HL-60 (cell line): ENCODE measurements around the gene CALHM2.

ENCODE experiments used
- DNase-seq, 2 experiments: peaks; one replicate each; pipeline ENCODE4 v3.0.0-alpha.2; 2010 to 2020; ENCODE audit warnings: low read depth in 1 of 2, low spot score in 1 of 2
- H3K27ac ChIP-seq: fragments of 250-450 bp; sonication (Bioruptor Pico); replicated peaks from 2 replicates; pipeline ENCODE4 v1.5.1; 2020; ENCODE audit warnings: mild to moderate bottlenecking, moderate library complexity
- H3K27me3 ChIP-seq: fragments of 250-450 bp; sonication (Bioruptor Pico); 2 replicates; pipeline ENCODE4 v1.5.1; 2021; ENCODE audit warnings: mild to moderate bottlenecking, moderate library complexity; ENCODE audit not compliant: insufficient read depth, poor library complexity, severe bottlenecking
- H3K4me3 ChIP-seq: replicated peaks from 2 replicates; pipeline ENCODE4 v1.5.1; 2011; ENCODE audit warnings: mild to moderate bottlenecking, control low read depth, low read length; ENCODE audit not compliant: insufficient read depth
- CTCF ChIP-seq: IDR thresholded peaks from one replicate; pipeline ENCODE4 v1.5.1; 2011; ENCODE audit warnings: low read length, control low read depth, inconsistent platforms; ENCODE audit not compliant: insufficient read depth
- GABPA ChIP-seq: IDR thresholded peaks from 2 replicates; pipeline ENCODE4 v1.6.1; 2012; ENCODE audit warnings: low read depth
- POLR2AphosphoS5 ChIP-seq: IDR thresholded peaks from 2 replicates; pipeline ENCODE4 v1.6.1; 2012; ENCODE audit warnings: low read depth
- REST ChIP-seq: IDR thresholded peaks from 2 replicates; pipeline ENCODE4 v1.6.1; 2012; ENCODE audit warnings: low read depth; ENCODE audit not compliant: insufficient replicate concordance
- SPI1 ChIP-seq: IDR thresholded peaks from 2 replicates; pipeline ENCODE4 v1.6.1; 2012; ENCODE audit warnings: low read depth, mild to moderate bottlenecking, borderline replicate concordance

Gene CALHM2

DNA sequence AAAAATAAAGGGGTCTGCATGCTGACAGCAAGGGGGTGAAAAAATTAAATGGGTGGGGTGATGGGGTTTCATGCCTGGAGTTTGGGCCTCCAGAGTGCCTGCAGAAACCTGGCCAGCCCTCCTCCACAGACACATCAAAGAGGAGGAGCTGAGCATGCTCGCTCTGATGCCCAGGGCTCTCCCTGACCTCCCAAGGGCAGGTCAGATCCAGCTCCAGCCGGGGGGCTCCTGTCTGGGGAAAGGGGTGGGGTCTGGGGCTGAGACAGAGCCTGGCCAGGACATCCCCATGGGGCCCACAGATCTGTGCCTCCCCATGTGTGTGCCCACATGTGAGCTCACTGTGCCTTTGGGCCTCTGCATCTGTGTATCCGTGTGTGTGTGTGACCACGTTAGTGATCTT is 7.4 kb upstream of the CALHM2 start:
- TF ChIP-seq REST (no peak), CTCF (no peak), SPI1 (no peak), POLR2AphosphoS5 (no peak), GABPA (no peak)
- H3K27me3 ChIP-seq, result no peaks in the 10 kb centered on the region

DNA sequence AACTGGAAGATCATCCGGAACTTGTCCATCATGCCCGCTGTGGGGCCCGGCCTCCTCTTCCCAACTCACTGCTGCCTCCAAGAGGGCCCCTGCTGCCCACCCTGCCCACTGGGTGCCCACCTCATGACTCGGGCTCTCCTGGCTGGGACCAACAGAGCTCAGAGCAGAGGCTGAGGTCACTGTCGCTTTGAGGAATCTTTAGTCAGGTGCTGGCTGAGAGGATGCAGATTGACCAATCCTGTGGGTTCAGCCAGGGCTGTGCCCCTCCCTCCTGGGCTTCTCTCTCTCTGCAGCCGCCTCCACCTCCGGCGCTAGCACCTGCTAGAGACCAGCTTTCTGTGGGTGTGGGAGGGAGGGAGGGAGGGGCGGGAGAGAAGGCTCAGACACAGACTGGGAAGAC is 6.5 kb upstream of the CALHM2 start, which contains the start of gene CALHM1:
Gene CALHM1, minus strand, starts transcription at position 181 of the 400 bp plus-strand sequence. Its CDS starts 149 bp downstream, at position 32.
- no peak for TF ChIP-seq GABPA
- TF ChIP-seq POLR2AphosphoS5, result no peak
- no peak for TF ChIP-seq CTCF
- no peak for TF ChIP-seq REST
- no peak for TF ChIP-seq SPI1
- peak; percentile 65 to 74 for DNase-seq
- Histone ChIP-seq H3K4me3 (no peak within 1 kb of the TSS), H3K27ac (no peak within 1 kb of the TSS), H3K27me3 (no peaks in the 10 kb centered on the region)

More for the DNA sequence above, 7.4 kb upstream of the CALHM2 start:
- Histone ChIP-seq H3K27ac (no peak overlapping the region), H3K4me3 (no peak overlapping the region)
- DNase-seq, result no peak

GRCh38 chr10:103457896-103458583 is 5.9 kb upstream of the CALHM2 start:
- no peak for DNase-seq
- Histone ChIP-seq H3K27ac (no peak overlapping the region), H3K4me3 (no peak overlapping the region), H3K27me3 (no peaks in the 10 kb centered on the region)
- no peak for TF ChIP-seq SPI1
- no peak for TF ChIP-seq CTCF
- TF ChIP-seq GABPA, result no peak

- H3K27ac ChIP-seq, result no peak overlapping the region
- DNase-seq, result no peak
- TF ChIP-seq POLR2AphosphoS5, result no peak
- no peak for TF ChIP-seq GABPA
- no peak for TF ChIP-seq CTCF
- no peak for TF ChIP-seq REST
- TF ChIP-seq SPI1, result no peak
- H3K4me3 ChIP-seq, result no peak overlapping the region
- H3K27me3 ChIP-seq, result no peaks in the 10 kb centered on the region
Measured at GRCh38 chr10:103457176-103457712, 5.1 kb upstream of the CALHM2 start.
